DOHH2 (cell line): Measurements from ENCODE around the gene EPN2.

ENCODE experiments used
- H3F3A ChIP-seq: fragments of 200-600 bp; sonication (generic), shearing (Covaris generic); 2 replicates; pipeline ENCODE4 v1.6.0; 2016; ENCODE audit warnings: antibody characterized with exemption, mild to moderate bottlenecking; ENCODE audit not compliant: control insufficient read depth, insufficient read depth
- H3K27ac ChIP-seq: fragments of 200-600 bp; sonication (generic); 2 replicates; pipeline ENCODE4 v1.5.1; 2014; ENCODE audit warnings: low read depth, mild to moderate bottlenecking, low read length, moderate library complexity
- H3K27me3 ChIP-seq: fragments of 200-600 bp; sonication (generic); 2 replicates; pipeline ENCODE4 v1.6.1; 2014; ENCODE audit warnings: mild to moderate bottlenecking, low read length, mixed read lengths; ENCODE audit not compliant: control insufficient read depth
- H3K36me3 ChIP-seq: fragments of 200-600 bp; sonication (generic); 2 replicates; pipeline ENCODE4 v1.6.1; 2014; ENCODE audit warnings: mild to moderate bottlenecking, low read length, moderate library complexity, mixed read lengths; ENCODE audit not compliant: control insufficient read depth
- H3K4me1 ChIP-seq: fragments of 200-600 bp; sonication (generic); 2 replicates; pipeline ENCODE4 v1.6.1; 2014; ENCODE audit warnings: mild to moderate bottlenecking, low read length, mixed read lengths; ENCODE audit not compliant: control insufficient read depth
- H3K4me2 ChIP-seq: fragments of 200-600 bp; sonication (generic); 2 replicates; pipeline ENCODE4 v1.6.0; 2014; ENCODE audit warnings: mild to moderate bottlenecking, low read length, moderate library complexity
- H3K4me3 ChIP-seq: fragments of 200-600 bp; sonication (generic); 2 replicates; pipeline ENCODE4 v1.5.1; 2014; ENCODE audit warnings: mild to moderate bottlenecking, low read length, mixed read lengths
- H3K79me2 ChIP-seq: fragments of 200-600 bp; sonication (generic); 2 replicates; pipeline ENCODE4 v1.6.1; 2014; ENCODE audit warnings: mild to moderate bottlenecking, low read length, mixed read lengths; ENCODE audit not compliant: control insufficient read depth
- H3K9me2 ChIP-seq: fragments of 200-600 bp; sonication (generic); replicated peaks from 2 replicates; pipeline ENCODE4 v1.6.1; 2014; ENCODE audit warnings: mild to moderate bottlenecking, low read length, mixed read lengths; ENCODE audit not compliant: control insufficient read depth
- H3K9me3 ChIP-seq: fragments of 200-600 bp; sonication (generic); 2 replicates; pipeline ENCODE4 v1.6.1; 2014; ENCODE audit warnings: antibody characterized with exemption, low read length, mixed read lengths; ENCODE audit not compliant: control insufficient read depth, insufficient read depth
- H4K20me1 ChIP-seq: fragments of 200-600 bp; sonication (generic); 2 replicates; pipeline ENCODE4 v1.6.0; 2014; ENCODE audit warnings: low read depth, mild to moderate bottlenecking, antibody characterized with exemption, low read length, moderate library complexity; ENCODE audit not compliant: control insufficient read depth, insufficient read depth
- CTCF ChIP-seq: fragments of 200-600 bp; sonication (generic); IDR thresholded peaks from one replicate; pipeline ENCODE4 v1.5.1; 2014; ENCODE audit warnings: antibody characterized with exemption, mild to moderate bottlenecking, low read depth, low read length; ENCODE audit not compliant: poor library complexity, severe bottlenecking
- EZH2phosphoT487 ChIP-seq: fragments of 200-600 bp; sonication (generic); IDR thresholded peaks from 2 replicates; pipeline ENCODE4 v1.6.1; 2017; ENCODE audit warnings: borderline replicate concordance, mild to moderate bottlenecking, antibody characterized with exemption, low read length, moderate library complexity, mixed read lengths

Gene EPN2

DNA sequence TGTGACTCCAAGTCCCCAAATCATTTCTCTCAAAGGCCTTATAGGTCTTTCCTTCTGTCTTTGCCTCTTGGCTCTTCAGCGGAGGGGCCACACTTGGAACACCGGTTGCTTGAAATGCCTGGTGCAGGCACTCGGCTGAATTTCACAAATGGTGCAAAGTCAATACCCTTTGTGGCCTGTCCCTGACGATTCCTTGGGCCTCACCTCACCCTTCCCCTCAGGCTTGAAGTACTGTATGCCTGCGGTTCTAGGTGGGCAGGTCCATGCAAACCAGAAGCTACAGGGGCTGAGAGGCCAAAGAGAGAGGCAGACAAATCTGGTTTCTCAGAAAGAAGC lies 129.4 kb downstream of the EPN2 start:
- H3F3A ChIP-seq = no peaks in the 10 kb centered on the region
- H3K27ac ChIP-seq = no peak overlapping the region
- no peaks in the 10 kb centered on the region for H3K9me2 ChIP-seq
- H3K27me3 ChIP-seq = peaks cover 12% of the 10 kb centered on the region
- H3K4me1 ChIP-seq = peaks cover 10% of the 10 kb centered on the region
- H3K79me2 ChIP-seq = no peaks in the 10 kb centered on the region
- no peak for TF ChIP-seq CTCF
- no peak for TF ChIP-seq EZH2phosphoT487
- no peaks in the 10 kb centered on the region for H3K36me3 ChIP-seq
- H3K9me3 ChIP-seq = no peaks in the 10 kb centered on the region
- no peak overlapping the region for H3K4me3 ChIP-seq
- H4K20me1 ChIP-seq = no peaks in the 10 kb centered on the region
- no peak overlapping the region for H3K4me2 ChIP-seq

DNA sequence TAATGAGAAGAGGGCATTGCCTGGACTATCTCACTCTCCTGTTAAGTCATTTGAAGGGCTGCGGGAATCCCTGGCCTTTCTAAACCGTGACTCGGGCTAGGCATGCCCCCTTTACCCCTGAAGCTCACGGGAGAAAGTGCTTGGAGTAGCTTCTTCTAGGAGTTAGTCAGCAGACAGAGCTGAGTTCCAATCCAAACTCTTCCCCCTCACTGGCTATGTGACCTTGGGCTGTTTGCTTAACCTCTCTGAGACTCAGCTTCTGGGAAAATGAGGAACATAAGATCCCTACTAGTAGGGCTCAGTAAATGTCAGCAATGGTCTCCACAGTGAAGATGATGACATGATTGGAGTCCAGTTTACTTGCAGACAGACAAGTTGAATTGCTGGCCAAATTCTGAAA lies 131.1 kb downstream of the EPN2 start:
- no peaks in the 10 kb centered on the region for H4K20me1 ChIP-seq
- H3K4me2 ChIP-seq = no peak overlapping the region
- no peak overlapping the region for H3K27ac ChIP-seq
- peaks cover 10% of the 10 kb centered on the region for H3K27me3 ChIP-seq
- H3K4me1 ChIP-seq = peaks cover under 1% of the 10 kb centered on the region
- no peaks in the 10 kb centered on the region for H3K9me2 ChIP-seq
- no peaks in the 10 kb centered on the region for H3K79me2 ChIP-seq
- H3K9me3 ChIP-seq = no peaks in the 10 kb centered on the region
- no peak overlapping the region for H3K4me3 ChIP-seq
- no peak for TF ChIP-seq CTCF
- TF ChIP-seq EZH2phosphoT487 = no peak
- no peaks in the 10 kb centered on the region for H3F3A ChIP-seq
- no peaks in the 10 kb centered on the region for H3K36me3 ChIP-seq

GRCh38 chr17:19369107-19369778 lies 132.1 kb downstream of the EPN2 start:
- TF ChIP-seq EZH2phosphoT487 (no peak), CTCF (no peak)
- no peak overlapping the region for H3K4me3 ChIP-seq
- peaks cover 2% of the 10 kb centered on the region; the same call in 1 of the 2 replicates for H3K27me3 ChIP-seq
- H3K79me2 ChIP-seq = no peaks in the 10 kb centered on the region
- peaks cover under 1% of the 10 kb centered on the region; the same call in 1 of the 2 replicates for H3F3A ChIP-seq
- H3K9me3 ChIP-seq = no peaks in the 10 kb centered on the region
- no peaks in the 10 kb centered on the region for H3K9me2 ChIP-seq
- no peaks in the 10 kb centered on the region for H3K4me1 ChIP-seq
- H3K36me3 ChIP-seq = no peaks in the 10 kb centered on the region
- no peaks in the 10 kb centered on the region for H4K20me1 ChIP-seq
- no peak overlapping the region for H3K27ac ChIP-seq
- H3K4me2 ChIP-seq = no peak overlapping the region
